ENCODE data around the gene MCUB. TPM values are rescaled to one million over a fixed set of nuclear protein-coding genes. Genes with fewer than 3 reads are reported as not detected.

The MCUB gene
- total and polyA plus RNA-seq, 2 of the 13 experiments (the other 11 are each of a cell fraction or from before 2014, with no cell fraction given): 0.95 to 2.2 TPM

- TF ChIP-seq TFAP4 (IDR thresholded peaks at IDR 0.05; ENCODE audit: borderline replicate concordance, low read depth): no peak
- no peak for TF ChIP-seq PCBP1 (IDR thresholded peaks at IDR 0.05; ENCODE audit: borderline replicate concordance, low read depth, low read length)
- no peak for TF ChIP-seq TCF12 (IDR thresholded peaks at IDR 0.05)
- no peak for TF ChIP-seq TCF12 (CRISPR knock-in tag; IDR thresholded peaks at IDR 0.05)
- peak; percentile 47 for TF ChIP-seq ZFX (CRISPR knock-in tag; IDR thresholded peaks at IDR 0.05; ENCODE audit: low read depth)
- no peak for TF ChIP-seq KLF13 (CRISPR knock-in tag; IDR thresholded peaks at IDR 0.05)
- TF ChIP-seq HNF4G (IDR thresholded peaks at IDR 0.05; ENCODE audit: borderline replicate concordance, low read depth, low read length): no peak
- no peak for TF ChIP-seq HNF4G (CRISPR knock-in tag; IDR thresholded peaks at IDR 0.05; ENCODE audit: borderline replicate concordance, low read depth)
- 0 out of 2 replicates have a peak, but pooled peaks have one; percentile 28 for TF ChIP-seq ZNF605 (CRISPR knock-in tag; IDR thresholded peaks at IDR 0.05)
- TF ChIP-seq NR1H2 (CRISPR knock-in tag; IDR thresholded peaks at IDR 0.05; ENCODE audit: borderline replicate concordance, low read depth): no peak
- no peak for TF ChIP-seq ZFP41 (CRISPR knock-in tag; IDR thresholded peaks at IDR 0.05; ENCODE audit: borderline replicate concordance)
- TF ChIP-seq RFX3 (CRISPR knock-in tag; IDR thresholded peaks at IDR 0.05): no peak
- peak; percentile 44; the same call in 1 of the 2 replicates for TF ChIP-seq EED (CRISPR knock-in tag; IDR thresholded peaks at IDR 0.05)
- TF ChIP-seq ZC3H4 (CRISPR knock-in tag; IDR thresholded peaks at IDR 0.05; ENCODE audit: borderline replicate concordance): no peak
- TF ChIP-seq THAP11 (CRISPR knock-in tag; IDR thresholded peaks at IDR 0.05): no peak
- TF ChIP-seq PBX3 (CRISPR knock-in tag; IDR thresholded peaks at IDR 0.05; ENCODE audit: borderline replicate concordance): no peak
- no peak for TF ChIP-seq ARNT2 (CRISPR knock-in tag; IDR thresholded peaks at IDR 0.05; ENCODE audit: low read depth)
- no peak for TF ChIP-seq HNRNPK (IDR thresholded peaks at IDR 0.05; ENCODE audit: low read depth, low read length, poor library complexity, severe bottlenecking)
- no peak for TF ChIP-seq ZNF12 (CRISPR knock-in tag; IDR thresholded peaks at IDR 0.05)
- 0 out of 2 replicates have a peak, but pooled peaks have one; percentile 20 for TF ChIP-seq ZNF788 (CRISPR knock-in tag; IDR thresholded peaks at IDR 0.05; ENCODE audit: borderline replicate concordance)
- no peak for TF ChIP-seq PLRG1 (conservative IDR thresholded peaks at IDR 0.05)
- peak; percentile 58; the same call in 1 of the 2 replicates for TF ChIP-seq ZNF777 (CRISPR knock-in tag; IDR thresholded peaks at IDR 0.05)
Measured at GRCh38 chr4:109559625-109559982, 442 bp upstream of the MCUB start (continued).
